GM18498 (cell line): Measurements from ENCODE around the gene CAB39L.

ENCODE experiments used
- ATAC-seq: cut with Tn5 transposase; IDR thresholded peaks from one replicate; pipeline ENCODE4 v1.9.1; 2021; ENCODE audit warnings: mild to moderate bottlenecking, moderate library complexity; ENCODE audit not compliant: unreplicated experiment

Gene CAB39L

GRCh38 chr13:49443704-49444523 lies at the start of gene CAB39L, which contains the start of gene SETDB2:
Gene CAB39L, minus strand, starts transcription at chr13:49444064. Its CDS starts 61,154 bp downstream, at chr13:49382910.
Gene SETDB2, plus strand, starts transcription at chr13:49444274. Its CDS starts 7,620 bp downstream, at chr13:49451894.
- ATAC-seq = peak; percentile 94

GRCh38 chr13:49488563-49488962 lies 44.7 kb upstream of the CAB39L start:
- no peak for ATAC-seq

GRCh38 chr13:49481788-49482187 lies 37.9 kb upstream of the CAB39L start:
- no peak for ATAC-seq

GRCh38 chr13:49476529-49476928 lies 32.7 kb upstream of the CAB39L start:
- ATAC-seq = no peak

GRCh38 chr13:49472186-49472585 lies 28.3 kb upstream of the CAB39L start:
- ATAC-seq = no peak

GRCh38 chr13:49466292-49466838 lies 22.5 kb upstream of the CAB39L start:
- no peak for ATAC-seq

DNA sequence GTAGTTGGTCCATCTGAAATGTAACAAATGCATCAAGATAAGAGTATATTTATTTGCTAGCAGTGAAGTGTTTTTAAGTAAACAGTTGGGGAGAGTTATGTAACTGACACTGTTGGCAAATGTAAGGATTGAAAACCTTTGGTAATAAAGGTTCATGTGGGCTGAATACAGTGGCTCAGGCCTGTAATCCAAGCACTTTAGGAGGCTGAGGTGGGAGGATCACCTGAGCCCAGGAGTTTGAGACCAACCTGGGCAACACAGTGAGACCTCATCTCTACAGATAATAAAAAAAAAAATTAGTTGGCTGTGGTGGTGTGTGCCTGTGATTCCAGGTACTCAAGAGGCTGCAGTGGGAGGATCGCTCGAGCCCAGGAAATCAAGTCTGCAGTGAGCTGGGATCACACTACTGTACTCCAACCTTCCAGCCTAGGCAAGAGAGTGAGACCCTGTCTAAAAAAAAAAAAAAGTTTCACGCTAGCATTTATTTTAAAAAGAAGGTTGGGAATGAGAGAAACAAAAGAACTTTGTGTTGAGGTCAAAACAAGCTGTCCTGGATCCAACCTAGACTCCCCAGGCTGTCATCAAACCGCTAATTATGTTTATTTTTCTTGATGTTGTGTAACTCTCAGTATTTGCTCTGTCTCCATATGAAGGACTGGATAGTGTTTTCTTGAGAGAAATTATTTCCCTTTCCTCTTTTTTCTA lies 20.9 kb upstream of the CAB39L start:
- no peak for ATAC-seq

DNA sequence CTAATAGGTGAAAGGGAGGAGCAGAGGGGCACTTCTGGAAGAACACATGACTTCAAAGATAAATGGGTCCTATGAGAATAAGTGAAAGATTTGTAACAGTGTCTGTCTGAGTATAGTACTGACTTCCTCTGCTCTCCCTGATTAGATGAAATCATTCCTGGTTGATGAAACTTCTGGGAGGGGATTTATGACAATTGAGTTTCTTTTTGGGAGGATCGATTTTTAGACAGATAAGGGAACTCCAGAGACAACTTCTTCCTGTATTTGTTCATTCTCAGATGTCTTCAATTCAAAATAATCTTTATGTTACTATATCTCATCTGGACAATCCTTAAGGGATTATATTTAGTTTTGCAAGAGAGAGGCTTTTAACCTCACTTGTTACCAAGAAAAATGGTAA lies 20.2 kb upstream of the CAB39L start:
- ATAC-seq = no peak

DNA sequence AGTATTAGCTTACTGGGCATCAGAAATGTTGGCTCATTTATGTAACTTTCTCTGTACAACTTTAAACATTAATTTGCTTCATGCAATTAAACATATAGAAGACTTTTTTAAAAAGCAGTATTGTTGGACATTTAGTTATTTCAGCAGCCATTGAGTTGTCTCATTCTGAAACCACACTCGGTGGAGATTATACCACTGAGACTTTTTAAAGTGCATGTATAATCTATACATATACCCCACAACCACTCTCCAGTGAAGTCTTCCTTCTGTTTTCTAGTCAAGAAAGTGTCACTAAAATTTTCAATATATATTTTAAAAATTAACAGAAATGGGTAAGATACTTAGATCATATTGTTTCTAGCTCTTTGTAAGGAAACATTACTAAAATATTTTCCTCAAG lies 15.7 kb upstream of the CAB39L start:
- ATAC-seq = no peak

- no peak for ATAC-seq
Measured at GRCh38 chr13:49457221-49457620, 13.4 kb upstream of the CAB39L start.

DNA sequence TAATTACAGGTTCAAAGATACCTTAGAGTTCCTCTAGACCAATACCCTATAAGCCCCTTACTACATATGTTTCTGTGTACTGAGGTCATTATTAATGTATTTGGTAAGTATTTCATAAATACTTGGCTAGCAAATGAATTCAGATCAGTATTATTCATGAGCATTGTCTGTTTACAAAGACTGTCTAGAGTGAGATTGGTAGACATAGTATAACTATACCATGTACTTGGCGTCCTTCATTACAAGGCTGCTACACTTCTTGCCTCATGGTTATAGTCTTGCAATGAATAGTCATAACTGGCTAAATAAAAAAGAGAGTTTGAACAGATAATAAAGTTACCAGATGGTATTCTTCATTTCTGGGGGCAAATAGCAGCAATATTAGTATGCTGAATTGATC lies 12.3 kb upstream of the CAB39L start:
- ATAC-seq = no peak

DNA sequence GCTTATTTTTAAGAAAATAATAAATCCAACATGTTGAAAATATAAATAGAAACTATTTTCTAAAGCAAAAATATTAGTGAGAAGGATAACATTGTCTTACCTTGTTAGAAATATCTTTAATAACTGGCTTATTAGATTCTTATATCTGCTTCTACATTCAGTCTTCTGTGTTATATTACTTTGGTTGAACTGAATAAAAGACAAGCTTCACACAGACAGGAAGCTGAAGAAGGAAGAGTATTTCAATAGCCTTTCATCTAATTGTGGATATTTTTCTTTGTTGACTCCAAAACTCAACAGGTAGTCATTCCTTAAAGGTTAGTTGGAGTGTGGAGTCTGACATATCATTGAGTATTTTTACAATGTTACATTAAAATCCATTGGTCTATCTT lies 11.1 kb upstream of the CAB39L start:
- ATAC-seq = peak; percentile 29

DNA sequence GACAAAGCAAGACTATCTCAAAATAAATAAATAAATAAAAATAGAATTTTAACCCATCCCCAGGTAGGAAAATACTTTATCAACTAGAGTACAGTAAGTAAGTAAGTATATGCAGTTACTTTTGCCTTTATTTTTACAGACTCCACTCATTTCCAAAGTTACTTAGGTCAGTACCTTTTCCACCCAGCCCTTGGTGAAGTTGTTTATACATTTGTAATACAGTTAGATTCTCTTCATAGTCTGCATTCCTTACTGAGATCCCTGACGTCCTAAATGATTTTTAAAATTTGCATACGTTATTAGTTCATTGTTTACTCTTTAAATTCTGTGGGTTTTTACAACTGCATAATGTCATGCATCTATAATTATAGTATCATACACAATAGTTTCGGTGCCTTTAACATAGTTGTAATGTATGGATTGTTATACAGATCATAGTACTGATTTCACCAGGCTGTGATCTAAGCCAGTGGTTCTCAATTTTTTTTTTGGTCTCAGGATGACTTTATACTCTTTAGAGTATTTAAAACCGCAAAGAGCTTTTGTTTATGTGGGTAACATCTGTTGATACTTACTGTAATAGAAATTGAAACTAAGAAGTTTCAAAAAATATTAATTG lies 10.6 kb upstream of the CAB39L start:
- peak; percentile 90 for ATAC-seq

DNA sequence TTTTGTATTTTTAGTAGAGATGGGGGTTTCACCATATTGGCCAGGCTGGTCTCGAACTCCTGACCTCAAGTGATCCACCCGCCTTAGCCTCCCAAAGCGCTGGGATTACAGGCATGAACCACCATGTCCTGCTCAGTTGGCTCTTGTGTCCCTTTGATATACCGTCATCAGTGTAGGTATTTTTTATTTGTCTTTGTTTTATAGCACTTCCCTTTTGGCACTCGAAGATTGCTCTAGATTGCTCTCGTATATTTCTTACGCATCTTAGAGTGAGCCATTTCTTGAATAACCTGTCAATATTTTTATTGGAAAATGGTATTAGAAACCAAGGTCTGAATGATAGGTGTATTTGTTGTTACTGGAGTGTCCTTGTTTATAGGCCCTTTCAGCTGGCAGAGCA lies 9.6 kb upstream of the CAB39L start:
- ATAC-seq = no peak

DNA sequence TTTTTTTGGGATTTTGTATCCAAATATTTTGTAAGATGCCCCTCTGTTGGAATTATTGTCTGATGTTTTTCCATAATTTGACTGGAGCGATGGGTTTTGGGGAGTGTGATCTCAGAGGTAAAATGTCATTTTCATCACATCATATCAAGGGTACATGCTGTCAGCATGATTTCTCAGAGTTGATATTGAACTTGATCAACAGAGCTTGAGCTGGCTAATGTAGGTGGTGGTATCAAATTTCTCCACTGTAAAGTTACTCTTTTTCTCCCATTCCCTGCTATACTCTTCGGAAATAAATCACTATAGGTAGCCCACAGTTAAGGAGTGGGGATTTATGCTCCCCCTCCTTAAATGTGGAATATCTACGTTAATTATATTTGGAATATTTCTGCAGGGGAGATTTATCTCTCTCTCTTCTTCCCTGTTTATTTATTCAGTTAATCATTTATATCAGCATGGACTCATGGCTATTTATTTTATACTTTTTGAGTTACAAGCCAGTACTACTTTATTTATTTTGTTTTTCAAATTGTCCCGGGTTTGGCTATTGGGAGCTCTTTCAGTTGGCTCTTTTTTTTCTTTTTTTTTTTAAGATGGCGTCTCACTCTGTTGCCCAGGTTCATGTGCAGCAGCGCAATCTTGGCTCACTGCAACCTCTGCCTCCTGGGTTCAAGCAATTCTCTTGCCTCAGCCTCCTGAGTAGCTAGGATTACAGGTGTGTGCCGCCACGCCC lies 9.0 kb upstream of the CAB39L start:
- no peak for ATAC-seq

GRCh38 chr13:49450105-49450819 lies 6.4 kb upstream of the CAB39L start:
- no peak for ATAC-seq

DNA sequence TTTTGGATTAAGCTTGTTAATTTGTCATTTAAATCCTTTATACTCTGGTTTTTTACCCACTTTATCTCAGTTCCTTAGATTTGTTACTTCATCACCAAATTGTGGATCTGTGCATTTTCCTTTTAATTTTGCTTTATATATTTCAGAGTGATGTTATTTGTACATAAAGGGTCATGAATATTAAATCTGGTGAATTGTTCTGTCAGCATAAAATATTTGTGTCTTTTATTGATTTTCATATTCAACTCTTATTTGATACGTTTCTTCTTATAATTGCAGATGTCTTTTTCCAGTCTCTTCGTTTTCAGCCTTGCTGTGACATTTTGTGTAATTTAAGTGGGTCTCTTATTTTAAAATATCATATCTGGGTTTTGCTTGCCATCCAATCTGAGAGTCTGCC lies 4.9 kb upstream of the CAB39L start:
- no peak for ATAC-seq

- ATAC-seq = no peak
Measured at GRCh38 chr13:49446473-49446872, 2.6 kb upstream of the CAB39L start.

DNA sequence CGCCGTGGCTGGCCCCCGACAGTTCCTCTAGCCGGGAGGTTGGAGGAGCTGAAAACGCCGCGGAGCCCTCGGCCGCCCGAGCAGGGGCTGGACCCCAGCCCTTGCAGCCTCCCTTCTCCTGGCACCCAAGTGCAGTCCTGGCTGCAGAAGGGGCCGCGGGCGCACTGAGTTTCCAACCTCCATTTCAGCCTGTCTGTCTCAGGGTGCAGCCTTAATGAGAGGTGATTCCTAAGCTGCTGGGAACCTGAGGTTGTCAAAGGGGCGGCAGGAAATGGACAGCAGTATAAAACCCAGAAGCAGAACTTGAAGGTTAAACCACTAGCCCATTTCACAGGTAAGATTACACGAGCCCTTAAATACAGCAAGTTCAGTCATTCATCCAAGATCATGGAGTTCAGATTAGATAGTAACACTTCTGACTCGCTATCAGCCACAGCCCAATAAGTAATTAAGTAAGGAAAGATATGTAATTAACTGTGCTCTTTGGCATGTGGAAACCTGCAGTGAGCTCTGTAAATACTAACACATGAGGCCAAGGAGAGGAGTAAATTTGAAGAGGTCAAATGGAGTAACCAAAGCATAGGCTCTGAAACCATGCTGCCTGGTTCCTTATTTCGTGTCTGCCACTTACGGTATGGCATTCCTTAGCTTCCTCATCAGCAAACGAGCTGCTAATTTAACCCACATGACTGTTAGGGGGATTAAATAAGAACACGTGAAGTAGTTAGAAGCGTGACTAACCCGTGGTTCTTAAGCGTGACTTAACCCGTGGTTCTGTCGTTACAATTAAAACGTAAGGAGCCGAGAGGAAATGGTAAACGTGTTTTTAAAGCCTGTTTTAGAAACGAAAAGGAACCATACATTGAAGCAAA lies 896 bp upstream of the CAB39L start:
- ATAC-seq = no peak
